Colon (tissue), 2 donors: ENCODE measurements around the gene KRT27.

Experiments used
- FAIRE-seq: peaks from 2 replicates; lab custom pipeline; 2012; peaks lifted over from hg19 to GRCh38; lab: Jason Lieb, UNC
- donor health status: control.
- donor health status: control.

The KRT27 gene

GRCh38 chr17:40809721-40810421 lies 27.5 kb upstream of the KRT27 start:
- no peak for FAIRE-seq

GRCh38 chr17:40806131-40806530 lies 23.8 kb upstream of the KRT27 start:
- no peak for FAIRE-seq

GRCh38 chr17:40803617-40804082 lies 21.3 kb upstream of the KRT27 start:
- no peak for FAIRE-seq

GRCh38 chr17:40801157-40801556 lies 18.8 kb upstream of the KRT27 start:
- no peak for FAIRE-seq

GRCh38 chr17:40800381-40800780 lies 18.0 kb upstream of the KRT27 start:
- FAIRE-seq, result no peak

GRCh38 chr17:40799859-40800258 lies 17.5 kb upstream of the KRT27 start, which contains the start of gene KRT28:
KRT28 (minus strand) TSS chr17:40799959; CDS start chr17:40799893, 66 bp downstream.
- FAIRE-seq, result no peak

GRCh38 chr17:40796846-40797245 lies 14.5 kb upstream of the KRT27 start:
- no peak for FAIRE-seq

GRCh38 chr17:40795019-40795667 lies 12.8 kb upstream of the KRT27 start:
- no peak for FAIRE-seq

- no peak for FAIRE-seq
These were observed 12.1 kb upstream of the KRT27 start for GRCh38 chr17:40794466-40794865.

GRCh38 chr17:40793832-40794231 lies 11.5 kb upstream of the KRT27 start:
- FAIRE-seq, result no peak

- no peak for FAIRE-seq
These were observed 9.6 kb upstream of the KRT27 start for GRCh38 chr17:40791787-40792436.

GRCh38 chr17:40791111-40791510 lies 8.8 kb upstream of the KRT27 start:
- FAIRE-seq, result no peak

- no peak for FAIRE-seq
These were observed 3.0 kb downstream of the KRT27 start for GRCh38 chr17:40779181-40779909.

- FAIRE-seq, result no peak
These were observed 3.9 kb downstream of the KRT27 start for GRCh38 chr17:40778461-40778860.

GRCh38 chr17:40777971-40778370 lies 4.4 kb downstream of the KRT27 start:
- no peak for FAIRE-seq

- FAIRE-seq, result no peak
These were observed 4.9 kb downstream of the KRT27 start for GRCh38 chr17:40777459-40777858.

- FAIRE-seq, result no peak
These were observed 6.4 kb downstream of the KRT27 start for GRCh38 chr17:40775945-40776344.

GRCh38 chr17:40772101-40772500 lies 10.2 kb downstream of the KRT27 start, which contains the start of gene KRT26:
KRT26 (minus strand) TSS chr17:40772201; CDS start chr17:40772113, 88 bp downstream.
- FAIRE-seq, result no peak

- no peak for FAIRE-seq
These were observed 16.7 kb downstream of the KRT27 start for GRCh38 chr17:40765657-40766056.

- FAIRE-seq, result no peak
These were observed 18.6 kb downstream of the KRT27 start for GRCh38 chr17:40763752-40764151.

- FAIRE-seq, result no peak
These were observed 22.0 kb downstream of the KRT27 start for GRCh38 chr17:40760105-40761016.
